Putamen (tissue), 1 donor: Measurements from ENCODE around the gene ADM2.

ENCODE experiments used
- DNase-seq: peaks from one replicate; pipeline ENCODE4 v3.0.0-alpha.2; 2016; ENCODE audit warnings: low spot score

Gene ADM2

GRCh38 chr22:50485221-50486131 is 4.1 kb downstream of the ADM2 start:
- DNase-seq = no peak

DNA sequence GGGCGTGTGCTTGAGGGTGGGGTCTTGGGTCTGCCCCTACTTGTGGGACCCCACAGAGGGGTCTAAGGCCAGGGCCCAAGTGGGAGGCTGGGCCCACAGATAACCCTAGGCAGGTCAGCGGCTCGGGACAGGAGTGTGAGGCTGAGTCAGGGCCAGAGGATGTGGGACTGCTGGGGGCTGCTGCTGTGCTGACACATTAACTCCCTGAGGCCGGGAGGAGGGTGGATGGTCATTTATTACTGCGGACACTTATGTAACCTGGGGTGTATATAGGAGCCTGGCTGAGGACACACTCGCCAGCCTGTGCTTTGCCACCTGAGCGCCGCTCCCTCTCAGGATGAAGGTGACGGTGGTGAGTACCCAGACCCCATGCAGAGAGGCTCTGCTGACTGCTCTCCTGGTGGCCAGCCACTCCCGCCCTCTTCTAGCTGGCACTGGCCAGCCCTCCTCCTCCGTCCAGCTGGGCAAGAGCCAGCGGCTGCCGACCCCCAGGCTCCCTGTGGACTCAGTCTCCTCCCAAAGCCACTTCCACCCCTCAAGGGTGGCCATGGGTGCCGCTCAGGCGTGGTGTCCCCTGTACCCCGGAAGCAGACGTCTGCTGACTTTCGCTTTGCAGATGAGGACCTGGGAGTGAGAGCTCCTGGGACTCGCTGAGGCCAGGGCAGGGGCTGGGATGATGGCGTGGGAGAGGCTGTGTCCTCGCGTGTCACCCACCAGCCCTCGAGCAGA is 5.4 kb downstream of the ADM2 start, which contains the start of gene MIOX:
Gene MIOX, plus strand, starts transcription at position 299 of the 729 bp plus-strand sequence. Its CDS starts 39 bp downstream, at position 338.
- no peak for DNase-seq

GRCh38 chr22:50487290-50488005 is 6.1 kb downstream of the ADM2 start:
- DNase-seq = no peak

DNA sequence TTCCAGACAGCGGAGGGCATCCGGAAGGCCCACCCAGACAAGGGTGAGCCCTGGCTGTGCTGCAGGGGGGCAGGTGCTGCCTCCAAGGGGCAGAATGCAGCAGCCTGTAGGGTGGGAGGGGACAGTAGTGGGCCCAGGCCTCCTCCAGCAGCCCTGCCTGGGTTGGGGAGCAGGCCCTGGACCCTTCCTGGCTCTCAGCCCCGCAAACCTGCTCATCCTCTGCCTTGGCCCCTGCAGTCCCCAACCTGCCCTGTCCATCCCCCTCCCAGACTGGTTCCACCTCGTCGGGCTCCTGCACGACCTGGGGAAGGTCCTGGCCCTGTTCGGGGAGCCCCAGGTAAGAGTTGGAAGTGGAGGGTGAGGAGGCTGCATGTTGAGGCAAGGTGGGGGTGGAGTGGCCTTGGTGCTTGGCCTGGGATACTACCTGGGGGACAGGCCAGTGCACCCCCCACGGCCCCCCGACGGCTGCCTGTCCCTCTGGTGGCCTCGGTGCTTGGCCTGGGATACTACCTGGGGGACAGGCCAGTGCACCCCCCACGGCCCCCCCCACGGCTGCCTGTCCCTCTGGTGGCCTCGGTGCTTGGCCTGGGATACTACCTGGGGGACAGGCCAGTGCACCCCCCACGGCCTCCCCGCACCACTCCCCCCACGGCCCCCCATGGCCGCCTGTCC is 6.8 kb downstream of the ADM2 start:
- no peak for DNase-seq

DNA sequence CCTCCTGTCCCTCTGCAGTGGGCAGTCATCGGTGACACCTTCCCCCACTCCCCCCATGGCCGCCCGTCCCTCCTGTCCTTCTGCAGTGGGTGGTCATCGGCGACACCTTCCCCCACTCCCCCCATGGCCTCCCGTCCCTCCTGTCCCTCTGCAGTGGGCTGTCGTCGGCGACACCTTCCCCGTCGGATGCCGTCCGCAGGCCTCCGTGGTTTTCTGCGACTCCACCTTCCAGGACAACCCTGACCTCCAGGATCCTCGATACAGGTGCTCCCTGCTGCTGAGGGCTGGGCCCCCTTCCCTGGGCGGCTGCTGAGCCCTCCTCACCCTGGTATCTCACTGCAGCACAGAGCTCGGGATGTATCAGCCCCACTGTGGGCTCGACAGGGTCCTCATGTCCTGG is 7.5 kb downstream of the ADM2 start:
- no peak for DNase-seq

DNA sequence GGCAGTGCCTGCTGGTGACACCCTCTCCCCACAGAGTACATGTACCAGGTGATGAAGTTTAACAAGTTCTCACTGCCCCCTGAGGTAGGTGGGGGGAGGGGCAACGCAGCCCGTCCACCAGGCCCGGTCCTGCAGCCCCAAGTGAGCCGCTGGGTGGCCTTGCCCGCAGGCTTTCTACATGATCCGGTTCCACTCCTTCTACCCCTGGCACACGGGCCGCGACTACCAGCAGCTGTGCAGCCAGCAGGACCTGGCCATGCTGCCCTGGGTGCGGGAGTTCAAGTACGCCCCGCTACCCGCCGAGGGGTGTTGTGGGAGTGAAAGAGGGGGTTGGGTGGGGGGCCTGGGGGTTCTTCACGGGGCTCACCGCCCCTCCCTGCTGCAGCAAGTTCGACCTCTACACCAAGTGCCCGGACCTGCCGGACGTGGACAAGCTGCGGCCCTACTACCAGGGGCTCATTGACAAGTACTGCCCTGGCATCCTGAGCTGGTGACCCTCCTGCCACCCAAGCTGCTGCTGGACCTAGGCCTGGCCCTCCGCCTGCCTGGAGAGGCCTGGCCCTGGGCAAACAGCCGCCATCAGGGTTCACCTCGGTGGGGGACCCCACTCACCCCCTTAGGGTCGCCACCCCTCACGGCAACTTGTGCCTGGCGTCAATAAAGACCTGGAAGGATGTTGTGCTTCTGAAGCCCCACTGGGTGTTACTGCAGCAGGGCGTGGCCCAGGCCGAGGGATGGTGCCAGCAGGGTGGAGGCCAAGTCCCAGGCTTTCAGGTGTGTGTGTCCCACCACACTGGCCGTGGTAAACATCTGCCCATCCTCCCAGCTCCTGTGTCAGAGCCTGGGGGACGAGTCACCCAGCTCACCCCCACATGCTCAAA is 8.3 kb downstream of the ADM2 start:
- no peak for DNase-seq

DNA sequence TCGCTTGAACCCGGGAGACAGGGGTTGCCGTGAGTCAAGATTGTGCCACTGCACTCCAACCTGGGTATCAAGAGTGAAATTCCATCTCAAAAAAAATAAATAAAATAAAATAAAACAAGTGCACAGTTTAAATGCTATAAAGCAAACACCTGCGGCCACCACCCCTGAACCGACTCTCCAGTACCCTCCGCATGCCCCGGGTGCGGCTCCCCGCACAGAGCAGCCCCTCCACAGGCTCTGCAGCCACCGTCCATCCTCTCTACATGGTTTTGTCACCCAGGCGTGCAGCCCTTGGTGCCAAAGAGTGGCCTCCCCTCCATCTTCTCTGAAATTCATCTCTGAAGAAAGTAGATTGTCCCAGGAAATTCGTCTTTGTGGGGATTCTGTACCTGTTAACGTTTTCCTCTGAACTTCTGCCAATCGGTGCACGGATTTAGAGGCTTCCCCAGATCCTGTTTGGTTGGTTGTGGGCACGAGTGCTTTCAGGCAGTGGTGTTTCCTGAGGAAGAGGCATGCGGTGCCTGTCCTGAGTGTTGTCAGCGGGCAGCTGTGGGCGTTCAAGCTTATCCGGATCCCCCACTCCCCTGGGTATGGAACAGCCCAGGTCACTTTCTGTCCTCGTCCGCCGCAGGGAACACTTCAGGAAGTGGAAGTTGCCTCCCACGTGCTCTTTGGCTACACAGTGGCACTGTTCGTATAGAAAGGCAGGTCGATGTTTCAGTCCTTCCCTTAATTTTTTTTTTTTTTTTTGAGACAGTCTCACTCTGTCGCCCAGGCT is 9.4 kb downstream of the ADM2 start:
- no peak for DNase-seq

DNA sequence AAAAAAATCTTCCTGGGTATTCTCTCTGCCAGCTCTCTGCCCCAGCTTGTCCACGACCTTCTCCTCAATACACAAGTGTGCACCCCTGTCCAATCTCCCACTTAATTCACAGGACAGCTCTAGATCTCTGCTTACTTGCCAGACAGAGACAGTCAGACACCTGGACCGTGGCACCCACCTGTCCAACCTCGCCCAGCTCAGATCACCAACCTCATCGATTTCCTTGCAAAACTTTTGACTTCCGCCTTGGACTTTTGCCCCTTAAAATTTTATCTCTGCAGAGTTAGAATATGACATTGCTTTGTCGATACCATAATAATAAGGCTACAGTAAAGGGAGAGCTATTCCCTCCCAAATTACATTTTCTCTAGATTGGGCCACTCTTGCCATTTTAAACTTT is 15.8 kb downstream of the ADM2 start:
- no peak for DNase-seq

GRCh38 chr22:50498322-50498890 is 17.1 kb downstream of the ADM2 start:
- DNase-seq = no peak

GRCh38 chr22:50500452-50500851 is 19.1 kb downstream of the ADM2 start:
- DNase-seq = no peak

DNA sequence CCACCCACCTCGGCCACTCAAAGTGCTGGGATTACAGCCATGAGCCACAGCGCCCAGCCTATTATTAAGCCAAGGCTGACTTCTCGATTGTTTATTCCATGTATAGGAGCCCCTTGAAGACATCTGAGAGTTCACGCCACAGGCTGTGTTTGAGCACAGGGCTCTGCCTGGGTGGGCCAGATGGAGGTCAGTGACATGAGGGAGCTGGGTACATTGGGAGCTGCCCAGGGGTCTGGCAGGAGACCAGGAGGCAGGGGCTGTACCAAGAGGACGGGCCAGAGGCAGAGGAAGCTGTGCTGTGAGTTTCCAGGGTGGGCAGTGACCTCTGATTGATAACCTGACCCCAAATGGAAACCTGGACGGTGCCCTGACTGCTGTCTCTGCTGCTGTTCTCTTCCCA is 20.8 kb downstream of the ADM2 start:
- DNase-seq = no peak

DNA sequence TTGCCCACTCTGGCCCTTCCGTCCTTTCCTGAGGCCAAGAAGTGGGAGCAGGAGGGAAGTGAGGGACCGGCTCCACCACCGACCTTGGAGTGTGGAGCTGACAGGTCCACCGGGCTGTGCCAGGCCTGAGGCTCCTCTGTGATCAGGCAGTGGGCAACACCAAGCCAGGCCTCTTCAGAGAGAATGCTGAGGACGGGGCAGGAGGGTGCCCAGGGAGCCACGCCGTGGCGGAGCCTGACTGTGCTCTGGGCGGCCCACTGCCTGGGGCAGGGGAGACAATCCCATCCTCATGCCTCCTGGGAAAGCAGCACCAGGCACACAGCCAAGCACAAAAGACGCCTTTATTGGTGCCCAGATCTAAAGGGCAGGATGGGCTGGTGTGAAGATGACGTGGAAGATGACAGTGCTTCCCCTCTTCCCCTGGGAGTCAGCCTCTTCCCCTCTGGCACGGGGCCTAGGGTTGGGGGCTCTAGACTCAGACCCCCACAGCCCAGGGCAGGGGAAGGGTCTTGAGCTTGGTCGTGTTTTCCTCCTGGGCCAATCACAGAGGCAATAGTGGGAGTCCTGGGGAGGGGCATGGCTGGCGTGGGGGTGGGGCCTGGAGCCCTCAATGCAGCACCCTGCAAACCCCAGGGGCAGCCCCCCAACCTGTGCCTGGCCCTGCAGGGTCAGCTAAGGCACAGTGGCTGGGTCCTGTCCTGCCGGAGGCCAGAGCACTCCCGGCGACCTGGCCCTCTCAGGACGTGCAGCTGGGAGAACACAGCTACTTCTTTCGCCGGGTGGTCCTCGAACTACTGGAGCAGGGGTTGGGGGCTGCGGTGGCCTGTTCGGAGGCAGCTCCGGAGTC is 21.5 kb downstream of the ADM2 start:
- DNase-seq = no peak

DNA sequence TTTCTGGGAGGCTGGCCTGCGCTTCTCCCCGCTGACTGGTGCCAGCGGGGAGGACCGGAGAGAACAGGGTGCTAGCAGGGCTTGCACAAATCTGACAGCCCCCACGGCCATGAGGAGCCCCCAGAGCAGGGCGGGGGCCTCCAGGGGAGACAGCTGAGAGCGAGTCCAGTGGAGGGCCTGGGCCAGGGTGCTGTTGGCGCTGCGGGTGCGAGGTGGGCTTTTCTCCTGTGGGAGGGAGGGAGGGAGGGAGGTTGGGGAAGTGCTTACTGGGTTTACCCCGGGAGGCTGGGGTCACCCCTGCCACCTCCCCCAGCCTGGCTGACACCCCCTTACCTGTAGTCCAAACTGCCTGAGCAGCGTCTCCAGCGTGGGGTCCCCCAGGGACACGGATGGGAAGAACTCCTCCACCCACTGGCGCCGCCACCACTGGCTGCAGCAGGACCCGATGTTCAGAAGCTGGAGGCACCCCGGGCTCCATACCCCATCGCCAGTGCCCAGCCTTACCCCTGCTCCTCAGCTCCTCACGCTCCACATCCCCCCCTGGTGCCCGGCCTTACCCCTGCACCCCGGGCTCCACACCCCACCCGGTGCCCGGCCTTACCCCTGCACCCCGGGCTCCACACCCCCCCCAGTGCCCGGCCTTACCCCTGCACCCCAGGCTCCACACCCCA is 22.3 kb downstream of the ADM2 start:
- no peak for DNase-seq

DNA sequence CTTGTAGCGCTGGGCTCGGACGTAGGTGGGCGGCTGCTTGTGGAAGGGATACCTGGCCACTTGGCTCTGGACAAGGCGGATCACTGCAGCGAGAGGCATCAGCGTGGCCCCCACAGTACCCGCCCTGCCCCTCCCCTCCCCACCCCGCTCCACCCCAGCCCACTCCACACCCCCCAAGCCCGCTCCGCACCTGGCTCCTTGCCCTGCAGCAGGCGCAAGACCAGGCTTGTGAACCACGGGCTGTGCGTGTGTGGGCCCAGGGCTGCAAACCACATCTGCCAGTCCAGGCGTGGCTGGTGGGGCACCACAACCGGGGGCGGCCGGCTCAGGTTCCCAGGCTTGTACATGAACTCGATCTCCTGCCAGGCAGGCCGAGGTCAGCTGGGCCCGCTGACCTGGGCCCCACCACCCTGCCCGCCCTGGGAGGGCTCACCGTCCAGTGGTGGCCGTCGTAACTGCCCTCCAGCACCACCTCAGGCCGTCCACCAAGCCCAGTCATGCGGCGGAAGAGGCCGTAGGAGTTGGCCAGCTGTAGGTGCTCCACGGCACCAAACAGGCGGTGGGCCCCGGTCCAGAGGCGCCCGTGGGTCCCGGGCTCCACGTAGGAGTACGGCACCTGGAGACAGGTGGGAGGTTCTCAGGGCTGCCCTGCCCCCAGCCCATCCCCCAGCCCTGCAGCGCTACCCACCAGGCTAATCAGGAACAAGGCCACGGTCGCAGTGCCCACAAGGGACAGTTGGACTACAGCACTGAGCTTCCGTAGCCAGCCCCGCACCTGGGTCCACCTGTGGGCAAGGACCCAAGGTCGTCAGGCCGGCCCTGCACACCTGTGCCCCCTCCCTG is 23.2 kb downstream of the ADM2 start:
- no peak for DNase-seq

- DNase-seq = no peak
Observed at GRCh38 chr22:50505276-50505775, 24.0 kb downstream of the ADM2 start.

DNA sequence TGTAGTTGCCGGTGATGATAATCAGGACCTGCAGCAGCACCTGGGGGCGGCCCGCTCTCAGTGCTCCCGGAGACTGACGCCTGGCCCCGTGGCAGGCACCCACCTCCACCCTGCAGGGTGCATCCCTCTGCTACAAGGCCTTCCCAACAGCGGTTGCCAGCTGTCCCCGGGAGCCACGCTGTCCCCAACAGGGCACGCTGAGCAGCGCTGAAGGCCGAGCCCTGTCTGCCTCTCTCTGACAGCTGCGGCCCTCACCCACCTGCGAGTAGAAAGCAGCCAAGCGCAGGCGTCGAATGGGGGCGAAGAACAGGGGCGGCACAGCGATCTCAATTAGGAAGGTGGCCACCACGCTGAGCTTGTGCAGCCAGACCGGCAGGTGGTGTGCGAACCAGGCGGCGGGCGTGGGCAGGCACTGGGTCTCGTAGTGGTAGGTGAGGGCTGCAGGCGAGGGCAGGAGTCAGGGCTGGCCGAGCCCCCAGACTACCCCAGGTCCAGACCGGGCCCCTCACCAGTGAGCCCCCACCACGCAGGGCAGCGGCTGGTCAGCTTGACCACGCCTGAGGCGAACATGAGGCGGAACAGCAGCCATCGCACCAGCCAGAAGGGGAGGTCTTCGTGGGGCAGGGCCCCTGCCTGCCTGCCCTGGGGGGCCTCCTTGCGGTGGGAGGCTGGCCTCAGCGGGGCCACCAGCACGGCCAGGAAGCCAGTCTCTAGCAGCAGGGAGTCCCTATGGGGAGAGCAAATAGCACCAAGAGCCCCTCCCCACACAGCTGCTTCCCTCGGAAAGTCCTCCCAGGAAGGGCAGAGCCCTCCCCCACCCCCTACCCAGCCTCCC is 24.6 kb downstream of the ADM2 start:
- no peak for DNase-seq
